ENCODE data around the gene CPNE4.

- TF ChIP-seq CTCF (IDR thresholded peaks at IDR 0.05; ENCODE audit: low read depth, low read length, poor library complexity, severe bottlenecking) (no peak), EZH2phosphoT487 (IDR thresholded peaks at IDR 0.05; ENCODE audit: borderline replicate concordance, low read length) (no peak)
Observed at GRCh38 chr3:131730581-131730980, 304.2 kb downstream of the CPNE4 start.

Data from DOHH2 (cell line).